HEK293 (cell line): ENCODE measurements around the gene ISOC2.
A peak's percentile ranks its signal among the peaks of the same experiment; 100 is the strongest.

Experiments
- CTCF ChIA-PET: fragments of 350-600 bp; formaldehyde crosslinking; extraction: SDS; loops from one replicate; lab custom pipeline; 2021; ENCODE audit warnings: antibody characterized with exemption; lab: Yijun Ruan, JAX
- POLR2A ChIA-PET: fragments of 300-600 bp; formaldehyde crosslinking; extraction: SDS; loops from one replicate; lab custom pipeline; 2020; ENCODE audit warnings: antibody characterized with exemption, inconsistent platforms; lab: Yijun Ruan, JAX
- H3K27ac ChIP-seq: fragments of 200-500 bp; sonication (Bioruptor generic); 2 replicates; pipeline ENCODE4 v1.5.1; 2014; ENCODE audit warnings: low read depth, low read length, control low read depth, inconsistent platforms; ENCODE audit errors: extremely low read depth
- H3K36me3 ChIP-seq, 2 experiments: fragments of 200-500 bp in 1 of 2; sonication (Bioruptor generic) in 1 of 2; 1 replicate in 1 of 2; 2 replicates in 1 of 2; pipeline ENCODE4 v1.5.1; 2014 to 2017; ENCODE audit warnings: inconsistent platforms in 2 of 2, low read length in 2 of 2; ENCODE audit not compliant: control insufficient read depth in 2 of 2, insufficient read depth in 1 of 2
- H3K4me1 ChIP-seq: fragments of 200-500 bp; sonication (Bioruptor generic); 2 replicates; pipeline ENCODE4 v1.5.1; 2014; ENCODE audit warnings: mild to moderate bottlenecking, low read length, inconsistent platforms; ENCODE audit not compliant: control insufficient read depth, insufficient read depth
- H3K4me3 ChIP-seq: 2 replicates; pipeline ENCODE4 v1.5.1; 2011; ENCODE audit warnings: low read depth, mild to moderate bottlenecking, control low read depth, low read length, moderate library complexity
- H3K9me3 ChIP-seq: fragments of 200-500 bp; sonication (Bioruptor generic); 2 replicates; pipeline ENCODE4 v1.5.1; 2014; ENCODE audit warnings: low read depth, low read length, inconsistent platforms; ENCODE audit not compliant: control insufficient read depth, insufficient read depth
- SCRT2 ChIP-seq: fragments of 450-650 bp; formaldehyde crosslinking; IDR thresholded peaks from 2 replicates; pipeline ENCODE4 v1.5.1; 2016; ENCODE audit warnings: missing biosample characterization, missing genetic modification characterization
- SP2 ChIP-seq: fragments of 450-650 bp; formaldehyde crosslinking; IDR thresholded peaks from 2 replicates; pipeline ENCODE4 v1.5.1; 2016; ENCODE audit warnings: missing biosample characterization, missing genetic modification characterization
- ZBTB20 ChIP-seq: fragments of 450-650 bp; formaldehyde crosslinking; IDR thresholded peaks from 2 replicates; pipeline ENCODE4 v1.5.1; 2016; ENCODE audit warnings: missing biosample characterization, missing genetic modification characterization
- ZBTB48 ChIP-seq: fragments of 450-650 bp; formaldehyde crosslinking; IDR thresholded peaks from 2 replicates; pipeline ENCODE4 v1.5.1; 2016; ENCODE audit warnings: missing biosample characterization, missing genetic modification characterization
- ZNF302 ChIP-seq: fragments of 450-650 bp; formaldehyde crosslinking; IDR thresholded peaks from 2 replicates; pipeline ENCODE4 v1.5.1; 2016; ENCODE audit warnings: missing biosample characterization, missing genetic modification characterization, low read depth
- ZNF341 ChIP-seq: fragments of 450-650 bp; formaldehyde crosslinking; IDR thresholded peaks from 2 replicates; pipeline ENCODE4; 2016; ENCODE audit warnings: low read depth, missing biosample characterization, missing genetic modification characterization
- ZNF48 ChIP-seq: fragments of 450-650 bp; formaldehyde crosslinking; IDR thresholded peaks from 2 replicates; pipeline ENCODE4 v1.5.1; 2016; ENCODE audit warnings: missing biosample characterization, missing genetic modification characterization
- ZNF521 ChIP-seq: fragments of 450-650 bp; formaldehyde crosslinking; IDR thresholded peaks from 2 replicates; pipeline ENCODE4 v1.5.1; 2017; ENCODE audit warnings: missing biosample characterization, mild to moderate bottlenecking, missing genetic modification characterization
- ZNF670 ChIP-seq: fragments of 450-650 bp; formaldehyde crosslinking; IDR thresholded peaks from 2 replicates; pipeline ENCODE4 v1.5.1; 2016; ENCODE audit warnings: missing biosample characterization, missing genetic modification characterization, low read depth
- ZNF701 ChIP-seq: fragments of 450-650 bp; formaldehyde crosslinking; IDR thresholded peaks from 2 replicates; pipeline ENCODE4 v1.5.1; 2016; ENCODE audit warnings: missing biosample characterization, missing genetic modification characterization
- ZNF792 ChIP-seq: fragments of 450-650 bp; formaldehyde crosslinking; IDR thresholded peaks from 2 replicates; pipeline ENCODE4 v1.5.1; 2016; ENCODE audit warnings: missing biosample characterization, missing genetic modification characterization
- ZNF837 ChIP-seq: fragments of 450-650 bp; formaldehyde crosslinking; IDR thresholded peaks from 2 replicates; pipeline ENCODE4 v1.5.1; 2016; ENCODE audit warnings: missing biosample characterization, missing genetic modification characterization
- TF ChIP-seq, protein P1 (sequence below): fragments of 450-650 bp; formaldehyde crosslinking; IDR thresholded peaks from 2 replicates; pipeline ENCODE4 v1.5.1; 2016; ENCODE audit warnings: missing biosample characterization, missing genetic modification characterization, low read depth
- TF ChIP-seq, protein P2 (sequence below): fragments of 450-650 bp; formaldehyde crosslinking; IDR thresholded peaks from 2 replicates; pipeline ENCODE4 v1.5.1; 2016; ENCODE audit warnings: missing biosample characterization, missing genetic modification characterization

Gene ISOC2

DNA sequence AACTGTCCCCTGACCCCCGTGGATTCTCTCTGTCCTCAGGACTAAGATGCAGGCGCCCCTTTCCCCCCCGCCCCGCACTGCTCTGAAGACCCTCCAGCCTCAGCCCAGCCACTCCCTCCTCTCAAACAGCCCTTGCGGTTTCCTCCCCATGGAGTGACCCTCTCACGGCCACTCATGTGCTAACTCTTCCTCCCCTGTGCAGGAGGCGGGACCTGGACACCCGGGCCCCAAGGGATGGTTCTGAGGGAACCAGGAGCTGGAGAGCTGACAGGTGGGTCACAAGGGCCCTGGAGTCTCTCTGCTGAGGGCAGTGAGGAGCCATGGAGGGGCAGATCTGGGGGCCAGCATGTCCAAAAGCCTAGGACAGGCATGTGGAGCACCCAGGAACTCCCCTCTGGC, 1.9 kb downstream of the ISOC2 start:
- no peak overlapping the region for H3K4me3 ChIP-seq
- ChIA-PET CTCF (interaction anchor here (0.6 to 2.3 kb wide), 7 partner anchors 9 to 318 kb away, joined by 3 to 24 read pairs (median 4); no protein-coding TSS in a partner anchor), POLR2A (interaction anchor here (0.6 to 1.1 kb wide), 3 partner anchors 50 to 167 kb away, joined by 3 to 7 read pairs (median 3); partner anchors contain the start of gene UBE2S)
- no peaks in the 10 kb centered on the region for H3K9me3 ChIP-seq
- TF ChIP-seq SP2 (tag by site-specific recombination) (peak; percentile 15; the same call in 1 of the 2 replicates), ZNF521 (tag by site-specific recombination) (no peak), ZNF341 (tag by site-specific recombination) (peak; percentile 76)
- peaks cover 12% of the 10 kb centered on the region for H3K4me1 ChIP-seq
- H3K27ac ChIP-seq, result no peak overlapping the region
- H3K36me3 ChIP-seq, result no peaks in the 10 kb centered on the region

DNA sequence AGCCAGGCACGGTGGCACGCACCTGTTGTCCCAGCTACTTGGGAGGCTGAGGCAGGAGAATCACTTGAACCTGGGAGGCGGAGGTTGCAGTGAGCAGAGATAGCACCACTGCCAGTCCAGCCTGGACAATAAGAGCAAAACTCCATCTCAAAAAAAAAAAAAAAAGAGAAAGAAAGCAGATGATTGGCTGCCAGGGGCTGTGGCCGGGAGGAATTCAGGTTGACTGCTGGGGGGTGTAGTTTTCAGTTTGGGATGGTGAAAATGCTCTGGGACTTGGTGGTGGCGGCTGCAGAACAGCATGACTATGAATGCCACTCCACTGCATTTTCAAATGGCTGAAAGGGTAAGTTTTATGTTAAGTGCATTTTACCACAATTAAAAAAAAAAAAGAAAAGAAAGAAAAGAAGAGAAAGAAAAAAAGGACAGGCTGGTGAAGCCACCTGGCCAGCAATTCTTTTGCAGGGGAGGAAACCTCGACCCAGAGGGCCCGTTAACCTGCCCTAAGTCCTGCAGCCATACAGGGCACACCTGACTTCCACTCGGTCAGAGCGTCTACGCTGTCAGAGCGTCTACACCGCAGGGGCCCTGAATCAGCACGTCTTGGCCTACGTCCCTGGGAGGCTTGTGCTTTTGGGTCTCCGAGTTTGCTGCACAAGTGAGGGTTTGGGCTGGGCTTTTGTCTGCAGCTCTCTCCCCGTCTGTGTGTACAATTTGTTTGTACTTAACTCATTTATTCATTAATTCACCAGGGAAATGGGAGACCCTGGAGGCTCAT, 3.6 kb downstream of the ISOC2 start:
- H3K27ac ChIP-seq, result no peak overlapping the region
- H3K4me1 ChIP-seq, result peaks cover 12% of the 10 kb centered on the region
- H3K36me3 ChIP-seq, result no peaks in the 10 kb centered on the region
- CTCF ChIA-PET, result interaction anchor here (0.6 to 2.3 kb wide), 3 partner anchors 10 to 46 kb away, joined by 3 to 24 read pairs (median 5); no protein-coding TSS in a partner anchor
- TF ChIP-seq ZNF670 (tag by site-specific recombination), result no peak
- TF ChIP-seq ZNF48 (tag by site-specific recombination), result no peak
- 0 out of 2 replicates have a peak, but pooled peaks have one; percentile 32 for TF ChIP-seq ZBTB20 (tag by site-specific recombination)
- TF ChIP-seq SCRT2 (tag by site-specific recombination), result 0 out of 2 replicates have a peak, but pooled peaks have one; percentile 17
- H3K4me3 ChIP-seq, result no peak overlapping the region
- H3K9me3 ChIP-seq, result no peaks in the 10 kb centered on the region
- POLR2A ChIA-PET, result interaction anchor here (0.6 to 0.8 kb wide), 2 partner anchors 141 to 156 kb away, joined by 3 read pairs; partner anchors contain the start of gene FIZ1

DNA sequence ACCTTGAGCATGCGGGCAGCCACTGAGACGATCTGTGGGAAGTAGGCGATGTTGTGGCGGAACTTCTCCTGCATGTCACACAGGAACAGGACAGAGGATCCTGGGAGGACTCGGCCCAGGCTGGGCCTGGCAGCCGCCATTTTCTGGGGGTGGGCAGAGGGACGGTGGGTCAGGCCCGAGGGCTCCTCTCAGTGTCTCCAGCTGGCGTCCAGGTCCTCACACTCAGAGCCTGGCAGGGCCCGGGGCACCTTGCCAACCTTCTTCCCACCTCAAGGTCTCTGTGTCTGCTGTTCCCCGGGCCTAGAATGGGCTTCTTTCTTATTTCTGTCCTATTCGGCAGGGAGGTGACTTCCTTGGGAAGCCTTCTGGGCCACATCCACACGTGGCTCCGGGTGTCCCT, 5.1 kb downstream of the ISOC2 start:
- Histone ChIP-seq H3K4me3 (no peak overlapping the region), H3K36me3 (no peaks in the 10 kb centered on the region), H3K27ac (no peak overlapping the region), H3K9me3 (no peaks in the 10 kb centered on the region), H3K4me1 (peaks cover 12% of the 10 kb centered on the region)
- ChIA-PET POLR2A (no interaction called here), CTCF (interaction anchor here (3.2 kb wide), 1 partner anchor 38 kb away, joined by 19 read pairs; no protein-coding TSS in a partner anchor)
- no peak for TF ChIP-seq ZNF837 (tag by site-specific recombination)
- no peak for TF ChIP-seq ZNF302 (tag by site-specific recombination)
- TF ChIP-seq, protein P1, sequence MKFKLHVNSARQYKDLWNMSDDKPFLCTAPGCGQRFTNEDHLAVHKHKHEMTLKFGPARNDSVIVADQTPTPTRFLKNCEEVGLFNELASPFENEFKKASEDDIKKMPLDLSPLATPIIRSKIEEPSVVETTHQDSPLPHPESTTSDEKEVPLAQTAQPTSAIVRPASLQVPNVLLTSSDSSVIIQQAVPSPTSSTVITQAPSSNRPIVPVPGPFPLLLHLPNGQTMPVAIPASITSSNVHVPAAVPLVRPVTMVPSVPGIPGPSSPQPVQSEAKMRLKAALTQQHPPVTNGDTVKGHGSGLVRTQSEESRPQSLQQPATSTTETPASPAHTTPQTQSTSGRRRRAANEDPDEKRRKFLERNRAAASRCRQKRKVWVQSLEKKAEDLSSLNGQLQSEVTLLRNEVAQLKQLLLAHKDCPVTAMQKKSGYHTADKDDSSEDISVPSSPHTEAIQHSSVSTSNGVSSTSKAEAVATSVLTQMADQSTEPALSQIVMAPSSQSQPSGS (tag by site-specific recombination), result no peak
- TF ChIP-seq ZBTB48 (tag by site-specific recombination), result no peak
- TF ChIP-seq ZNF792 (tag by site-specific recombination), result no peak
- TF ChIP-seq, protein P2, sequence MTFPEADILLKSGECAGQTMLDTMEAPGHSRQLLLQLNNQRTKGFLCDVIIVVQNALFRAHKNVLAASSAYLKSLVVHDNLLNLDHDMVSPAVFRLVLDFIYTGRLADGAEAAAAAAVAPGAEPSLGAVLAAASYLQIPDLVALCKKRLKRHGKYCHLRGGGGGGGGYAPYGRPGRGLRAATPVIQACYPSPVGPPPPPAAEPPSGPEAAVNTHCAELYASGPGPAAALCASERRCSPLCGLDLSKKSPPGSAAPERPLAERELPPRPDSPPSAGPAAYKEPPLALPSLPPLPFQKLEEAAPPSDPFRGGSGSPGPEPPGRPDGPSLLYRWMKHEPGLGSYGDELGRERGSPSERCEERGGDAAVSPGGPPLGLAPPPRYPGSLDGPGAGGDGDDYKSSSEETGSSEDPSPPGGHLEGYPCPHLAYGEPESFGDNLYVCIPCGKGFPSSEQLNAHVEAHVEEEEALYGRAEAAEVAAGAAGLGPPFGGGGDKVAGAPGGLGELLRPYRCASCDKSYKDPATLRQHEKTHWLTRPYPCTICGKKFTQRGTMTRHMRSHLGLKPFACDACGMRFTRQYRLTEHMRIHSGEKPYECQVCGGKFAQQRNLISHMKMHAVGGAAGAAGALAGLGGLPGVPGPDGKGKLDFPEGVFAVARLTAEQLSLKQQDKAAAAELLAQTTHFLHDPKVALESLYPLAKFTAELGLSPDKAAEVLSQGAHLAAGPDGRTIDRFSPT (tag by site-specific recombination), result peak; percentile 19; the same call in 1 of the 2 replicates
- TF ChIP-seq ZNF701 (tag by site-specific recombination), result no peak
